GM23248 (cell line): ENCODE measurements around the gene PGBD5. TPM values are rescaled to one million over a fixed set of nuclear protein-coding genes. Genes with fewer than 3 reads are reported as not detected.

Source experiments
- DNase-seq: peaks from one replicate; pipeline ENCODE4 v3.0.0-alpha.2; 2015
- H2AFZ ChIP-seq: fragments of 200-600 bp; sonication (generic); 2 replicates; pipeline ENCODE4 v1.6.1; 2016; ENCODE audit warnings: antibody characterized with exemption
- H3F3A ChIP-seq: fragments of 200-600 bp; sonication (generic); 2 replicates; pipeline ENCODE4 v1.6.1; 2016; ENCODE audit warnings: mild to moderate bottlenecking, antibody characterized with exemption, mixed run types; ENCODE audit not compliant: insufficient read depth
- H3K27ac ChIP-seq: fragments of 200-600 bp; sonication (generic); 2 replicates; pipeline ENCODE4 v1.5.1; 2016; ENCODE audit warnings: mild to moderate bottlenecking
- H3K27me3 ChIP-seq: fragments of 200-600 bp; sonication (generic); replicated peaks from 2 replicates; pipeline ENCODE4 v1.6.1; 2016; ENCODE audit warnings: mild to moderate bottlenecking; ENCODE audit not compliant: insufficient read depth
- H3K36me3 ChIP-seq: fragments of 200-600 bp; sonication (generic); 2 replicates; pipeline ENCODE4 v1.6.1; 2016; ENCODE audit warnings: low read depth, mild to moderate bottlenecking
- H3K4me1 ChIP-seq: fragments of 200-600 bp; sonication (generic); 2 replicates; pipeline ENCODE4 v1.6.1; 2016; ENCODE audit warnings: mild to moderate bottlenecking; ENCODE audit not compliant: insufficient read depth
- H3K4me2 ChIP-seq: fragments of 200-600 bp; sonication (generic); one replicate; pipeline ENCODE4 v1.6.1; 2016; ENCODE audit warnings: mild to moderate bottlenecking; ENCODE audit not compliant: unreplicated experiment
- H3K4me3 ChIP-seq: fragments of 200-600 bp; sonication (generic); 2 replicates; pipeline ENCODE4 v1.5.1; 2016; ENCODE audit warnings: mild to moderate bottlenecking
- H3K79me2 ChIP-seq: fragments of 200-600 bp; sonication (generic); 2 replicates; pipeline ENCODE4 v1.6.1; 2016; ENCODE audit warnings: mild to moderate bottlenecking; ENCODE audit not compliant: insufficient read depth
- H3K9ac ChIP-seq: fragments of 200-600 bp; sonication (generic); 2 replicates; pipeline ENCODE4 v1.6.1; 2016; ENCODE audit warnings: mild to moderate bottlenecking
- H3K9me2 ChIP-seq: fragments of 200-600 bp; sonication (generic); 2 replicates; pipeline ENCODE4 v1.6.1; 2016; ENCODE audit warnings: mixed run types, mild to moderate bottlenecking, moderate library complexity; ENCODE audit not compliant: insufficient read depth
- H3K9me3 ChIP-seq: fragments of 200-600 bp; sonication (generic); one replicate; pipeline ENCODE4 v1.6.1; 2017; ENCODE audit warnings: low read depth
- H4K20me1 ChIP-seq: fragments of 200-600 bp; sonication (generic); 2 replicates; pipeline ENCODE4 v1.6.0; 2016; ENCODE audit not compliant: insufficient read depth
- EZH2 ChIP-seq: fragments of 200-600 bp; sonication (generic); IDR thresholded peaks from 2 replicates; pipeline ENCODE4 v1.6.1; 2018; ENCODE audit warnings: antibody characterized with exemption, mild to moderate bottlenecking; ENCODE audit not compliant: insufficient read depth, poor library complexity, severe bottlenecking
- EZH2phosphoT487 ChIP-seq: fragments of 200-600 bp; sonication (generic); IDR thresholded peaks from 2 replicates; pipeline ENCODE4 v1.6.1; 2018; ENCODE audit warnings: antibody characterized with exemption, moderate library complexity, mild to moderate bottlenecking, low read depth; ENCODE audit not compliant: insufficient read depth
- WGBS, 2 experiments: methylation state at CpG; one replicate each; pipeline ENCODE4 v1.1.6; 2015 to 2017; ENCODE audit warnings: low lambda C conversion rate in 2 of 2, low coverage in 1 of 2; ENCODE audit errors: missing lambda C conversion rate in 2 of 2; 5-methylcytosine and 5-hydroxymethylcytosine counted together
- in situ Hi-C: fragments of 300-500 bp; cut with MboI; formaldehyde crosslinking; loops from 2 replicates; pipeline ENCODE4 v1.15.0; 2020
- polyA plus RNA-seq: library from polyadenylated mRNA; unstranded; fragments of >200 nt; fragmentation: Nextera tagmentation; extraction: Ambion mirVana; gene quantifications from 2 replicates; pipeline ENCODE4 v1.2.1, GENCODE V29; 2016
- total RNA-seq: library from RNA; depleted of rRNA; stranded (reverse); fragments of >200 nt; shearing (Covaris generic); gene quantifications from 2 replicates; pipeline ENCODE4 v1.2.3, GENCODE V29; 2014

Gene PGBD5
- total and polyA plus RNA-seq, 2 experiments from 2014 or later, result 0.23 to 0.32 TPM

DNA sequence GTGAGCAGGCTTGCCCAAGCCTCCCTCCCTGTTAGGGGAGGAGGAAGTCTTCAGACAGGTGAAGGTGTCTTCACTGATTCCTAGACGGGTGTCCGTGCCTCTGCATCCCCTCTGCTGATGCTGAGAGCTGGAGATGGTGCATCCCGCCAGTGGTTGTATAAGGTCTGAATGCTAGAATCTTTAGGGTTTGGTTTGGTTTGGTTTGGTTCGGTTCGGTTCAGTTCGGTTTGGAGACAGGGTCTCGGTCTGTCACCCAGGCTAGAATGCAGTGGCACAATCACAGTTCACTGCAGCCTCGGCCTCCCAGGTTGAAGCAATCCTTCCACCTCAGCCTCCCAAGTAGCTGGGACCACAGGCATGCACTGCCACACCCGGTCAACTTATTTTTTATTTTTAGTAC lies 153.6 kb downstream of the PGBD5 start:
- peaks cover 31% of the 10 kb centered on the region for H3K36me3 ChIP-seq
- TF ChIP-seq EZH2phosphoT487 (no peak), EZH2 (no peak)
- in situ Hi-C loops, result no loop called here
- no peak overlapping the region for H3K9ac ChIP-seq
- no peaks in the 10 kb centered on the region for H4K20me1 ChIP-seq
- WGBS, 2 experiments, result 90 to 95% methylated on average over 9 of the region's 9 CpGs
- no peak overlapping the region for H3K4me3 ChIP-seq
- H3K9me2 ChIP-seq, result no peaks in the 10 kb centered on the region
- H2AFZ ChIP-seq, result no peak overlapping the region
- DNase-seq, result no peak
- H3K27me3 ChIP-seq, result no peaks in the 10 kb centered on the region
- 0 out of 2 replicates have a peak, but pooled peaks cover 18% of the 10 kb centered on the region for H3F3A ChIP-seq
- no peak overlapping the region for H3K27ac ChIP-seq
- H3K9me3 ChIP-seq, result no peaks in the 10 kb centered on the region
- H3K4me2 ChIP-seq, result no peak overlapping the region
- no peaks in the 10 kb centered on the region for H3K79me2 ChIP-seq
- no peaks in the 10 kb centered on the region for H3K4me1 ChIP-seq

- H3K4me3 ChIP-seq, result no peak overlapping the region
- no peaks in the 10 kb centered on the region for H3K9me3 ChIP-seq
- no peaks in the 10 kb centered on the region for H3K9me2 ChIP-seq
- H3K27ac ChIP-seq, result no peak overlapping the region
- H3F3A ChIP-seq, result 0 out of 2 replicates have a peak, but pooled peaks cover 18% of the 10 kb centered on the region
- no peaks in the 10 kb centered on the region for H4K20me1 ChIP-seq
- no peak for TF ChIP-seq EZH2
- TF ChIP-seq EZH2phosphoT487, result no peak
- H3K27me3 ChIP-seq, result no peaks in the 10 kb centered on the region
- no peak overlapping the region for H2AFZ ChIP-seq
- no peaks in the 10 kb centered on the region for H3K79me2 ChIP-seq
- no peak overlapping the region for H3K9ac ChIP-seq
- in situ Hi-C loops, result no loop called here
- WGBS, 2 experiments, result 95 to 97% methylated on average over 20 of the region's 20 CpGs
- no peaks in the 10 kb centered on the region for H3K4me1 ChIP-seq
- peaks cover 21% of the 10 kb centered on the region for H3K36me3 ChIP-seq
- H3K4me2 ChIP-seq, result no peak overlapping the region
- no peak for DNase-seq
Measured at GRCh38 chr1:230271300-230272035, 154.7 kb downstream of the PGBD5 start.

- in situ Hi-C loops, result no loop called here
- no peaks in the 10 kb centered on the region for H3K9me2 ChIP-seq
- H3F3A ChIP-seq, result 0 out of 2 replicates have a peak, but pooled peaks cover 18% of the 10 kb centered on the region
- peaks cover 16% of the 10 kb centered on the region for H3K36me3 ChIP-seq
- no peak overlapping the region for H2AFZ ChIP-seq
- no peak for DNase-seq
- no peaks in the 10 kb centered on the region for H3K9me3 ChIP-seq
- no peak overlapping the region for H3K4me3 ChIP-seq
- H3K79me2 ChIP-seq, result no peaks in the 10 kb centered on the region
- H3K27me3 ChIP-seq, result no peaks in the 10 kb centered on the region
- H4K20me1 ChIP-seq, result no peaks in the 10 kb centered on the region
- 77 to 80% methylated on average over 14 of the region's 14 CpGs for WGBS, 2 experiments
- H3K4me1 ChIP-seq, result no peaks in the 10 kb centered on the region
- no peak overlapping the region for H3K27ac ChIP-seq
- H3K9ac ChIP-seq, result no peak overlapping the region
- TF ChIP-seq EZH2phosphoT487 (no peak), EZH2 (no peak)
- H3K4me2 ChIP-seq, result no peak overlapping the region
Measured at GRCh38 chr1:230270559-230271281, 155.4 kb downstream of the PGBD5 start.

GRCh38 chr1:230270185-230270558 lies 156.0 kb downstream of the PGBD5 start:
- no peaks in the 10 kb centered on the region for H3K4me1 ChIP-seq
- H3K27me3 ChIP-seq, result no peaks in the 10 kb centered on the region
- no peak overlapping the region for H3K9ac ChIP-seq
- H3F3A ChIP-seq, result 0 out of 2 replicates have a peak, but pooled peaks cover 13% of the 10 kb centered on the region
- H3K9me2 ChIP-seq, result no peaks in the 10 kb centered on the region
- H3K79me2 ChIP-seq, result no peaks in the 10 kb centered on the region
- H2AFZ ChIP-seq, result no peak overlapping the region
- no peaks in the 10 kb centered on the region for H3K9me3 ChIP-seq
- no peak for DNase-seq
- in situ Hi-C loops, result no loop called here
- H3K36me3 ChIP-seq, result peaks cover 11% of the 10 kb centered on the region
- WGBS, 2 experiments, result 100% methylated on average over 1 of the region's 1 CpG
- TF ChIP-seq EZH2phosphoT487, result no peak
- TF ChIP-seq EZH2, result no peak
- no peaks in the 10 kb centered on the region for H4K20me1 ChIP-seq
- no peak overlapping the region for H3K27ac ChIP-seq
- no peak overlapping the region for H3K4me2 ChIP-seq
- no peak overlapping the region for H3K4me3 ChIP-seq
